HG03558 (cell line): ENCODE measurements around the gene ADAMTS2.

ENCODE experiments used
- ATAC-seq: cut with Tn5 transposase; IDR thresholded peaks from one replicate; pipeline ENCODE4 v1.9.1; 2021; ENCODE audit warnings: moderate number of reproducible peaks; ENCODE audit not compliant: unreplicated experiment; ENCODE audit errors: extremely low read depth

The ADAMTS2 gene

DNA sequence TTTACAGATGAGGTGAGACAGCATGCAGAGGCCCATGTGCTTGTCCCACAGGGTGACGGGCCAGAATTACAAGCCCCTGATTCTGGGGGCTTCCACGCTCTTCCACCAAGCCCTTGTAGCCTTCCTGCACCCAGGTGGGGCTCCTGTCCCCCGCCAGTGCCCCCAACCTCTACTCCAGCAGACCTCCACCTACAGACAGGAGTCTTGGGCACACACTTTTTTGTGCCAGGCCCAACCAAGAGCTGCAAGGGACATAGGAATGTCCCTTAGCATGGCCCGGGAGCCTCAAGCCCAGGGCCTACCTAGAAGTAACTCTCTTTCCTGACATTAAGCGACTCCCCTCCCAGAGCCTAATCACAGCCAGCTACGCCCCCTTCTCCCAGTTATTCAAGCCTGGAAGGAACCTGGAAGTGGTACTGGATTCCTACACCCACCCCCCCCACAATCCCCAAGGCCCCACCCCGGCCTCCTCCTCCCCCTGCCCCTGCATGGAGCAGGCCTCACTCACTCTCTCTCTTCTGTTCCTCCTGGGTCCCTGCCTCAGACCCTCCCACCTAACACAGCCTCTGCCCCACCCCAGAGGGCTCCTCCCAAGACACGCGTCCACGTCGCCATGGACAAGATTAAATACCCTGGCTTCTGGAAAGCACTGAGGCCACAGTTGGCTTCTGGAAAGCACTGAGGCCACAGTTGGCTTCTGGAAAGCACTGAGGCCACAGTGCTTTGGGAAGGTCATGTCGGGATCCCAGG is 30.5 kb downstream of the ADAMTS2 start:
- ATAC-seq, result no peak

DNA sequence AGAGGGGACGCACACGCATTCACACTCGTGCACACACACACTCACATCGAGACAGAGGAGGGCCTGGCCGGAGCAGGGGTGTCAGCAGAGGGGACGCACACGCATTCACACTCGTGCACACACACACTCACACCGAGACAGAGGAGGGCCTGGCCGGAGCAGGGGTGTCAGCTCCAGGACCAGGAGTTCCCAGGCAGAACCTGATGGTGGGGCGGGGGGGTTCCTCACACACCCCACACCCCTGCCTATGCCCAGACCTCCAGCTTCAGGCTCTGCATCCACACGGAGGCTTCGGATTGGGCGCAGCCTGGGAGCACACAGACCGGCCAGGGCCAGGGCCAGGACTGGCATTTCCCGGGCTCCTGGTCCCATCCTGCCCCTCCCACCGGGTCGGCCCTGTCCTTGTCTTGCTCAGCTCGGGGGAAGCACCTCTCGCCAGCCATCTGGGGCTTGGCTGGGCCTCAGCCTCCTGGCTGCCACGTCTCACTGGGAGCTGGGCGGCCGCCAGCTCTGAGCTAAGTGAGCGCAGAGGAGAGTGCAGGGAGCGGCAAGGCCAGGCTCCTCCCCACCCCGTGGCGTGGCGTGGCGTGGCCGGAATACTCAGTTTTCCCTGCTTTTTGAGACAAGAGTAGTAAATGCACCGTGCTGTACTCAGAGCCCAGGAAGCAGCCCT is 31.3 kb downstream of the ADAMTS2 start:
- no peak for ATAC-seq

DNA sequence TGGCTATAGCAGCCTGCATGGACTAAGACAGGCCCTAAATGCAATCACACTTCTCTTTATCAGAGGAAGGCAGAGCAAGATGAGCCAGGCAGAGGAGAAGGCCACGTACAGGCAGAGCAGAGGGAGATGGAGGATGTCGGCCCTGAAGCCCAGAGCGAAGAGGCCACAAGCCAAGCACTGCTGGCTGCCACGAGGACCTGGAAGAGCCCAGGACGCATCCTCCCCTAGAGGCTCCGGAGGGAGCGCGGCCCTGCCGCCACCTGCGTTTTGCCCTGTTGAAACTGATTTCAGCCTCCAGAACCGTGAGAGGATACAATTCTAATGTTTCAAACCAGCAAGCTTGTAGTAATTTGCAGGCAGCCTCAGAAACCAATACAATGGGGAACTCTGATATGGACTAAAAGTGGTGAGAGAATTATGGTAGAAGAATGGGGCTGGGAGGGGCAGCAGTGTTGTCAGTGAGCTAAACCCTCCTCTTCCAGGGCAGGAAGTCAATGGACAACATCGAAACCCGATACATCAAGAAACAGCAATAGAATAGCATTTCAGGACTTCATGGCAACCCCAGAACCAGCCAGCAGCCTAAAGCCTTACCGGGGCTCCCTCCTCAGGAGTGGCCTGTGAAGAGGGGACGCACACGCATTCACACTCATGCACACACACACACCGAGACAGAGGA is 32.6 kb downstream of the ADAMTS2 start:
- ATAC-seq, result no peak

DNA sequence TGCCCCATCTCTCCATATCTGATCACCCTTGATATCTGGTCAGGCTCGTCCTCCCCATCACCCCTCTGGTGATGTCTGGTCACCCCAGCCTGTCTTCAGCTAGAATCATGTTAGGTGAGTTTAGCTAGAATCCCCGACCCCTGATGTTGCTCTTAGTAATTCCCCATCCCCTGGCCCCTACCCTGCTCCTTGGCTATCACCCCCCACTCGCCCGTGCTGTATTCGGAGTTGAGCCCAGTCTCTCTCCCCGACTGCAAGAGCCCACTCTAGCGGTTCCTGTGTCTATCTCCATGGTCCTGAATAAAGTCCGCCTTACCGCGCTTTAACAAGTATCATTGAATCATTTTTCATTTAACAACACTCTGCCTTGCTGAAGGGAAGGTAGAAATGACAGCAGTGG is 33.7 kb downstream of the ADAMTS2 start:
- ATAC-seq, result no peak

DNA sequence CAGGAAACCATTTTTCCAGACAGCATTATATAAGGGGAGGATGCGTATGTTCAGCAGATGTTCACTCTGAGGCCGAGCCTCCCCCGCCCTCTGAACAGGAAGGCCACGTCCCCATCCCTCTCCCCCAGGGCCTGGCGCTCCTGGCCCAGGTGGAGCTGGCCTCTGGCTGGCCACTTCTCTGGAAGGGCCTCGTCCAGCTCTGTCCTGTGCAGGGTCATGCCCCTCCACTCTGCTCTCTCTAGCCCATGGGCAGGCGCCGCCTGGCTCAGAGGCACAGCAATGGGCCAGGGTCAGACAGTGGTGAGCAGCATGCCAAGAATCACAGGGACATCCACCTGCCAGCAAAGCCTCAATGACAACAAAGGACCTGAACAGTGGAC is 34.2 kb downstream of the ADAMTS2 start:
- ATAC-seq, result no peak

DNA sequence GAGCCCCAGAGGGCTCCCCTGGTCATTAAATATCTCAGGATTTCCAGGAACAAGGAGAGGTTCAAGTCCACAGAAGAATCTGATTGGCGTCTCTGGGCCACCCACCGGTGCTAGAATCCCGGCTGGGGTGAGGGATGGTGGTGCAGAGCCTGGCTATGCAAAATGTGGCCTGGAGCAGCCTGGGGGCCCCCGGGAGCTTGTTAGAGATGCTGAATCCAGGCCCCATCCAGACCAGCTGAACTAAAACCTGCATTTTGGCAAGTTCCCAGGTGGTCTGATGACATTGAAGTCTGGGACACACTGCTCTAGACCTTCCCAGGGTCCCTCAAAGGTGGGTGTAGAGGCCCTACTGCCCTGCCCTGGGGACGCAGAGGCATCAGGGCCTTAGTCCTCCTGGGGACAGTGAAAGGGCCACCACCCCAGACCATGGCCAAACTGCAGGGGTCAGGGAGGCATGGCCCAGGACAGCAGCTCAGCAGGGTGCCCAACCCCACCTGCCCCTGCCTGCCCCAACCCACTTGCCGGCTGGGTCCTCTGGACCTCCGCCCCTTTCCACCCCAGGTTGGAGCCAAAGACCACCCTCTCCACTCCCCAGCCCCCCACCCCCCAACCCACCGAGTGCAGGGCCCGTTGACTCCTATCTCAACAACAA is 34.7 kb downstream of the ADAMTS2 start:
- ATAC-seq, result no peak

DNA sequence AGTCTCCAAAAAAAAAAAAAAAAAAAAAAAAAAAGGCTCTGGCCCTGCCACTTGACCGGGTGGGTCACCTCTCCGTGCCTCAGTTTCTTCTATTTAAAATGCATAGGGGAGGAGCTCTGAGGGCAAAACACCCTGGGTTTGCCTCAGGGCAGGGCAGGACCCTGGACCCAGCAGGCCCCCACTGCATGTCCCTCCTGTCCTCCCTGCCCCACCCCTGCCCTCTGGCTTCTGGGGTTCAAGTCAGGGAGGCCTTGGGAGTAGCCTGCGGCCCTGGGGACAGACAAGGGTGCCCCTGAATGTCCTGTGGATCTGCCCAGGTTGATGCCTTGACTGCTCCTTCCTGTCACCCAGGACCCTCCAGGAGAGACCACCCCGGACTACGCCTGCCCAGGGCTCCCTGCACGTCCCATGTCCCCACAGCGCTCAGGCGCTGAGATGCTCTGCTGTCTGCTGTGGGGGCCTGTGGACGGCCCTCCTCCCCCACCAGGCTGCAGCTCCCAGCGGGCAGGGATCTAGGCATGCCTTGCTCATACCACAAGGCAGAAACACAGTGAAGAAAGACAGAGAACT is 35.4 kb downstream of the ADAMTS2 start:
- ATAC-seq, result no peak

DNA sequence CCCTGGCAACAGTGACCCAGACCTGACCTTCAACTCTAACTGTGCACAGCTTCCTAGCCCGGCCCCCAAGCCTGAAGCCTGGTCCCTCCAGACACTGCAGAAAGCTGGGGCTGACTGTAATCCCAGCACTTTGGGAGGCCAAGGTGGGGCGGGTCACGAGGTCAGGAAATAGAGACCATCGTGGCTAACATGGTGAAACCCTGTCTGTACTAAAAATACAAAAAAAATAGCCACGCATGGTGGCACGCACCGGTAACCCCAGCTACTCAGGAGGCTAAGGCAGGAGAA is 35.9 kb downstream of the ADAMTS2 start:
- ATAC-seq, result no peak

DNA sequence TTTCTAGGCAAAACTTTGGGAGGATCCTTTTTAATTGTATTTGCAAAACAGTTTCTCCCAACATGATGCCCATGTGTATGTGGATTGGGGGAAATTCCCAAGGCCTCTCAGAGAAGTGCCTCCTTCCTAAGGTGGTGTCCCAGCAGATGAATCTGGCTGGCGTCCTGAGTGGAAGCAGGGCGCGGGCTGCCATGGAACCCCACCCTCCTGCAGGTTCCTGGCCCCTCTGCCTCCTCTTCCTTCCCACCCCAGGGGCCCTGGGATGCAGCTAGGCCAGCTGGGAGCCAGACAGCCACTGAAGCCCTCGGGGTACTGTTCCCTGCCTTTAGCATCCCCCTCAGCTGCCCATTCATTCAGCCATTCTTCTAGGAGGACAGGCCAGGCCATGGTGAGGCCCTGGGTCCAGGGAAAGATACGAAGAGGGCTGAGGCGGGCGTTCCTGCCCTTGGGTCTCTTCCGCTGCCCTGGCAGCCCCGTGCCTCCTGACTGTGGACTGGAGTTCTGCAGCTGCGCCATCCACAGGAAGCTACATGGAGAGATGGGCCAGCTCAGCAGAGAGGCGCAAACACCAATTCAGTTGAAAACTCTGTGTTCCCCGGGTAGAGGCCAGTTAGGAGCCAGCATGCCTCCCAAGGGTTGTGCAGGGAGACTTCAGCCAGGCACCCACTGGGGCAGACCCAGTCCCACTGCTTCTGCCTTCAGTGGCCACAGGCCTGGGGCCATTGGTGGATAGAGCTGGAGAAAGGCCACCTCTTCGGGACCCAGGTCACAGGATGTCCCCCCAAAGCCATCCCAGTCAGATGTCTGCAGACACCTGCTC is 36.5 kb downstream of the ADAMTS2 start:
- ATAC-seq, result no peak

DNA sequence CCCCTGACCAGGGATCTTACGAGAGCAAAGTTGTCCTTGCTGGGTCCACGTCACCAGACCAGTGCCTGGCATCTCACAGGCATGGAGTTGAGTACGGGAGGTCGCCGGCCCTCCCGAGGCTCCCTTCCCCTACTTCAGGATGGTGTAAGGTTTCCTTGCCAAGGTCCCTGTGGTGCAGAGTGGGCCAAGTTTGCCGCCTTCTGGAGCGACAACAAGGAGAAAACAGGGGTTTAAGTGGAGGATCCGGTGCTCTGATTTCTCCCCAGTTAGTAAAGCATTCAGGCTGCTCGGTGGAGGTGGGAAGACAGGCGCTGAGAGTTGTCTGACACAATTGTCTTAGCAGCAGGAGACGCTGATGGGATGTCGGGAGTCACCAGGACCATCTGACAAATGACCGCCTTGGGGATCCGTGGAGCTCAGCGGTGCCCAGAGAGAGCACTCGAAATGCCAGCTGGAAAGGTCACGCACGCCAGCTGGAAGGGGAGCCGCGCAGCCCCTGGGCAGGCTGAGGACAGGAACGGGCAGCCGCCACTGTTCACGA is 37.3 kb downstream of the ADAMTS2 start:
- no peak for ATAC-seq

DNA sequence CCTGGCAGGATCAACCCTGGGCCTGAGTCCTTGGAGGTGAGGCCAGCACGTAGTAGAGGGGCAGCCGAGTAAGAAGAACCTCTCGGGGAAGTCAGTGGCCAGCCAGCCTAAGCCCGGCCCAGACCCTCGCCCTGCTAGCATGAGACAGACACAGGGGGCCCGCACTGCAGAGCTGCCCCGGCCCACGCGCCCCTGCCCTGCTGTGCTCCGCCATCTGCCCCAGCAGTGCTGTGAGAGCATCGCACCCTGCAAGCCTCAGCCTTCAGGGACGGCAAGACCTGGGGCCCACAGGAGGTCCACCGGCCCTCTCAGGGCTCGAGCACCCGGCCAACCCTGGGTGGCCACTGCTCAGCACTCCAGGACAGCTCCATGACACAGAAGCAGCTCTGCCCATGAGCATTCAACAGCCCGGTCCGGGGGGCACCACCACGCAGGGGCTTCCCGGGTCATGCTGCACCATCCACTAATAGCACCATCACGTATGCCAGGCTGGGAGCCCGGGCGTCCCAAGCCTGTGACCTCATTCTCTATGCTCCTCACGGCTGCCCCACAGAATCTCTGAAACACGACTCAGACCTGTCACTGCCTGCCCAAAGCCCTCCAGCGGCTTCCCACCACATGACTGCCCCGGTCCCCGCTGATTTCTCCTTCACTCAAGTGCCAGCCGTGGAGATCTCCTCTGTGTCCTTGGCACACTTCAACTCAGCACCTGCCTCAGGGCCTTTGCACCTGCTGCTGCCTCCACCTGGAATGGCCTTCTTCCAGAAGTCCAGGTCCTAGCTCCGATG is 38.1 kb downstream of the ADAMTS2 start:
- ATAC-seq, result no peak

DNA sequence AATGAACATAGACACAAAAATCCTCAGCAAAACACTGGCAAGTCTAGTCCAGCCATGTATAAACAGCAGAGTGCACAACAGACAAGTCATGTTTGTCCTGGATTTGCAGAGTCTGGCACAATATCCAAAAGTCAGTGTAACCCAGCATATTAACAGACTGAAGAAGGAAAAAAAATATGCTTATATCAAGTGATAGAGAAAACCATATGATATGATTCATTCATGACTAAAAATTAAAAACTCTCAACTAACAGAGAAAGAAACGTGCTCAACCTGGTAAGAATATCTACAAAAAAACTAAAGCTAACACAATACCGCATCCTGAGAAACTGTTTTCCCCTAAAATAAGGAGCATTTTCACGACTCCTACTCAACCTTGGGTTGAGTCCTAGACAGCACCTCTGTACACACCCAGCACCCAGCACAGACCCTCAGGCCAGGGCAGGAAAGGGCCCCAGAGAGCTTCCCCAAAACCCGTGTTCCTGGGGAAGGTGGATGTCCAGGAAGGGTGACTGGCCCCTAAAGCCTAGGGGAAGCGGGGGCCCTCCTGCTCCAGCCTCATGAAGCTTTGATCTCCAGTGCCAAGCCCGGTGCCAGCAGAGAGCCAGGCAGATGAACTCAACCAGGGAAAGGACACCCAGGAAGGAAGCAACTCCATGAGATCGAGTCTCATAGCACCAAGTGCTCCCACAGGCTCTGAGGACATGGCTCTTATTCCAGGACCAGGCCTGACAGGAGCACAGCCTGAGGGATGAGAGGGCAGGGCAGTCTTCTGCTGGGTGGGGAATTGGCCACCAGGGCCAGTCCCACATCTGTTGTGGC is 38.9 kb downstream of the ADAMTS2 start:
- ATAC-seq, result no peak

DNA sequence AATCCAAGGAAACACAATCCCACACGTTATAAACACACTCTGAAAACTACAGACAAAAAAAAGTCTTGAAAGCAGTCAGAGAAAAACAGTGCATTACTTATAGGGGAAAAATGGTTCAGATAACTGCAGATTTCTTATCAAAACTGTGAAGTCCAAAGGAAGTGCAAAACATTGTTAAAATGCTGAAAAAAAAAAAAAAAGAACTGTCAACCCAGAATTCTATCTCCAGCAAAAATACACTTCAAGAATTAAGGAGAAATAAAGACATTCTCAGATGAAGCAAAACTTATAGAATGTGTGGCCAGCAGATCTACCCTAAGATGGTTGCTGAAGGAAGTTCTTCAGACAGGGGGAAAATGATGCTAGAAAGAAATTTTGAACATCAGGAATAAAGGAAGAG is 40.4 kb downstream of the ADAMTS2 start:
- no peak for ATAC-seq

DNA sequence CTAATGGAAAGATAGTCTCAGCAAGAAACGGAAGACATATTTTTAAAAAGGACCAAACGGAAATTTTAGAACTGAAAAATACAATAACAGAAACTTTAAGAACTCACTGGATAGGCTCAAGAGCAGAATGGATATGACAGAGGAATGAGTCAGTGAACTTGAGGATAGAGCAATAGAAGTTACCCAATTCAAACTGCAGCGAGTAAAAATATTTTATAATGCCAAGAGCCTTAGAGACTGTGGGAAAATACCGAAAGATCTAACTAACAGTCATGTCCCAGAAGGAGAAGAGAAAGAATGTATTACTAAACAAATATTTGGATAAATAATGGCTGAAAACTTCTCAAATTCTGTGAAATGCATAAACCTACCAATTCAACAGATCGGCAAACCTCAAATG is 40.8 kb downstream of the ADAMTS2 start:
- ATAC-seq, result no peak

DNA sequence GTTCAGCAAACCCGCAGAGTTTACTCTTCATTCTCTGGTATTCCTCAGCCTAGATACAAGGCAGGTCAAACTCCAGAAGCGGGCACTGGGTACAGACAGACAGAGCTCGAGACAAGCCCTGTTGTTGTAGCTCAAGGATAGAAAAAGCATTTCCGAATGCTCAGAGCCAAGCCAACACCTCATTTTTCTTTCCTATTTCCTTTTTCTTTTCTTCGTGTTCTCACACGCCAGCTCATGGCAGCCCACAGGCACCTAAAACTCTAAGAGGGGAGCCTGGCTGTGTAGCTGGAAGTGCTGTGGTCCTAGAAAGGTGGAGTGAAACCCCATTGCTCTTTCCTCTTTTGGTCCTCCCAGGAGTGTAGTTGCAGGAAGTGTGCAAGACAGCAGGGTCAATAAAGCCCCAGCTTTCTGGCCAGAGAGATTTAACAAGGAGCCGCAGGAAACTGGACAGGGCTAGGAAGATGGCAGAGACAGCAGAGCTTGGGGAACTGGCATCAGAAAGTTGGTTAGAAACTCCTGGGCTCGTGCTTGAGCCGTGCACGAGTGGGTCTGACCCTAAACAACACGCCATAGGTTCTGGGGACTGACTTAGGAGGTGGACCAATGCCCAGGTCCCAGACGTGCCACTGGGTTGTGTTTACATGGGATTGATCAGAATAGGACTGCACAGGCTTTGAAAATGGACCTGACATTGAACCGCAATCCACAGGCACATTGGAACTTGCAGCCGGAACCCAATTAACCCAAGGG is 41.6 kb downstream of the ADAMTS2 start:
- ATAC-seq, result no peak

DNA sequence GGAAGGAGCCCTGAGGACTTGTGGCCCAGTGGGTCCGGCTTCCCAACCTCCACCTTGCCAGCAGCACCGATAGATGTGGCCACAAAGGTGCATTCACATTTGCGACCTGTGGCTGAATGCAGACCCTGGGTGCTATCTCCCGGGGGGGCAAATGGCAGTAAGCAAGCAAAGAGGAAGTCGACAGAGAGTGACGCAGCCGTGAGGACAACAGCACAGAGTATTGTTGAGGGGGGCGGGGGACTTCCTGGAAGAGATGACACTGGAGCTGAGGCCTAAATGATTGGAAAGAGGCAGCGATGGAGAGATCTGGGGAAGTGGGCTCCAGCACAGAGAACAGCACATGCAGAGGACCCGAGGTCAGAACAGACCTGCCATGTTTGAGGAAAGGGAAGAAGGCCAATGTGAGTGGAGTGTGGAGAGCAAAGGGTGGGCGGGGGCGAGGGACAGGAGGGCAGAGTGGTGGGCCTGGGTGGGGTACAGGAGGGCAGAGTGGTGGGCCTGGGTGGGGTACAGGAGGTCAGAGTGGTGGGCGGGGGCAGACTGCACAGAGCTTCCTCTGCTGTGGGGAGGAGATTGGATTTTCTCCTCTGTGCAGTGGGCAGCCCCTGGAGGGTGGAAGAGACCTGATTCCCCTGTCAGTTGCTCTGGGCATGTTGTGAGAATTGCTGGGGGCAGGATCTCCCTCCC is 42.6 kb downstream of the ADAMTS2 start:
- ATAC-seq, result no peak

DNA sequence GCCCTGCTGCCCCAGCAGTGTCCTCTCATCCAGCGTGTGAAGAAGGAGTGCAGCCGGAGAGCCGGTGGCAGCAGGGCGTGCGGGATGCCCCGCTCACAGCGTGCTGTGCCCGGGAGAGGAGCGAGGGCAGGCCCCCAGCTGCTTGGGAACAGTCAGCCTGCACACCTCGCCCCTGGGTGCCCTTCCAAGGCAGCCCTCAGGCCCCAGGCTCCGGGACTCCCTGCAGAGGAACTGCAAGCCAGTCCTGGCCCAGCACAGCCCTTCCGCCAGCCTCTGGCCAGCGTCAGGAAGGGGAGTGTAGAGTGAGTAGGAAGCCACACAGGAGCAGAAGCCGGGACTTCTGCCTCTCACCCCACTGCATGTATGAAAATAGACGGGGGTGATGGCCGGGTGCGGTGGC is 43.5 kb downstream of the ADAMTS2 start:
- no peak for ATAC-seq
